Activated B cell treated with CpG ODN at 0.5 μM for 24 hours (primary cell): ENCODE results near the gene USP4. TPM values are rescaled to one million over a fixed set of nuclear protein-coding genes. Genes with fewer than 3 reads are reported as not detected.
A peak's percentile ranks its signal among the peaks of the same experiment; 100 is the strongest.

Source experiments
- ATAC-seq: fragments of 200-7000 bp; cut with Tn5 transposase; one replicate; pipeline ENCODE4 v1.10.0; 2021; ENCODE audit warnings: low read depth, mild to moderate bottlenecking, moderate library complexity
- CTCF ChIA-PET: fragments of 350-600 bp; sonication (Branson Sonifier 250); formaldehyde crosslinking; loops from one replicate; lab custom pipeline; 2021; ENCODE audit warnings: antibody characterized with exemption; lab: Charles Lee
- POLR2A ChIA-PET: fragments of 350-600 bp; sonication (Branson Sonifier 250); formaldehyde crosslinking; loops from one replicate; lab custom pipeline; 2021; ENCODE audit warnings: antibody characterized with exemption; lab: Charles Lee
- DNase-seq: peaks from one replicate; pipeline ENCODE4 v3.0.0; 2022
- H3K27ac Mint-ChIP-seq: one replicate; pipeline ENCODE4 v1.8.0; 2020; ENCODE audit warnings: mixed read lengths
- H3K27me3 Mint-ChIP-seq: one replicate; pipeline ENCODE4 v1.8.0; 2021; ENCODE audit warnings: mixed read lengths
- H3K36me3 Mint-ChIP-seq: one replicate; pipeline ENCODE4 v1.8.0; 2021; ENCODE audit warnings: low read depth, mixed read lengths
- H3K4me1 Mint-ChIP-seq: one replicate; pipeline ENCODE4 v1.8.0; 2021; ENCODE audit warnings: mixed read lengths
- H3K4me3 Mint-ChIP-seq: one replicate; pipeline ENCODE4 v1.8.0; 2020; ENCODE audit warnings: mild to moderate bottlenecking, mixed read lengths
- H3K9me3 Mint-ChIP-seq: one replicate; pipeline ENCODE4 v1.8.0; 2020; ENCODE audit warnings: mixed read lengths
- intact Hi-C: fragments of 100-400 bp; cut with micrococcal nuclease; formaldehyde crosslinking; loops from one replicate; pipeline ENCODE4 v1.15.1; 2024
- total RNA-seq: library from RNA; stranded (reverse); gene quantifications from 2 replicates; pipeline ENCODE4 v1.2.3, GENCODE V29; 2022
- TF ChIP-seq, protein P1 (sequence below): fragments of 200-600 bp; IDR thresholded peaks from one replicate; pipeline ENCODE4 v1.8.0; 2022; ENCODE audit warnings: antibody characterized with exemption, mild to moderate bottlenecking

USP4 gene
- total RNA-seq, 1 donor from 2014 or later, result 115 TPM

DNA sequence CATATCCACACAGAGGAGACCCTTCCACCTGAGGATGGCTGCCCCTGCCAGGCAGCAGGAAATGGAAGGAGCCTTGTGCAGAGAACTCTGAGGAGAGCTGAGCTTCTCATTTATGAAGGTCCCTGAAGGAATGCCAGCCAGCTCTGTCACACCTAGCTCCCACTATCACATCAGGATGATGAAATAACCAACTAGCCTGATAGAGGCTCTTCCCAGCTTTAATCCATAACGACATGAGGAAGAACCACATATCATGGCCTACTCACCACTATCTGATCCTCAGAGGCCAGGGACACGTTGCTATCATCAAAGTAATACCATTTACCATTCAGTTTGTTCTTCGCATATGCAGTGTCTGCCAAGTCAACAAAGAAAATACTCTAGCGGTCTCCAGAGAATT is 61.3 kb downstream of the USP4 start:
- Mint-ChIP-seq H3K27ac (peak overlapping the region; percentile 92), H3K36me3 (peaks cover 42% of the 10 kb centered on the region), H3K9me3 (no peaks in the 10 kb centered on the region), H3K27me3 (no peaks in the 10 kb centered on the region), H3K4me1 (peaks cover 20% of the 10 kb centered on the region), H3K4me3 (no peak overlapping the region)
- ATAC-seq (no peak), DNase-seq (no peak)
- intact Hi-C loops, result no loop called here
- TF ChIP-seq, protein P1, sequence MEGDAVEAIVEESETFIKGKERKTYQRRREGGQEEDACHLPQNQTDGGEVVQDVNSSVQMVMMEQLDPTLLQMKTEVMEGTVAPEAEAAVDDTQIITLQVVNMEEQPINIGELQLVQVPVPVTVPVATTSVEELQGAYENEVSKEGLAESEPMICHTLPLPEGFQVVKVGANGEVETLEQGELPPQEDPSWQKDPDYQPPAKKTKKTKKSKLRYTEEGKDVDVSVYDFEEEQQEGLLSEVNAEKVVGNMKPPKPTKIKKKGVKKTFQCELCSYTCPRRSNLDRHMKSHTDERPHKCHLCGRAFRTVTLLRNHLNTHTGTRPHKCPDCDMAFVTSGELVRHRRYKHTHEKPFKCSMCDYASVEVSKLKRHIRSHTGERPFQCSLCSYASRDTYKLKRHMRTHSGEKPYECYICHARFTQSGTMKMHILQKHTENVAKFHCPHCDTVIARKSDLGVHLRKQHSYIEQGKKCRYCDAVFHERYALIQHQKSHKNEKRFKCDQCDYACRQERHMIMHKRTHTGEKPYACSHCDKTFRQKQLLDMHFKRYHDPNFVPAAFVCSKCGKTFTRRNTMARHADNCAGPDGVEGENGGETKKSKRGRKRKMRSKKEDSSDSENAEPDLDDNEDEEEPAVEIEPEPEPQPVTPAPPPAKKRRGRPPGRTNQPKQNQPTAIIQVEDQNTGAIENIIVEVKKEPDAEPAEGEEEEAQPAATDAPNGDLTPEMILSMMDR, result no peak
- ChIA-PET POLR2A (interaction anchor here (0.5 to 2.2 kb wide), 5 partner anchors 27 to 185 kb away, joined by 3 to 8 read pairs (median 5); partner anchors contain the start of gene QRICH1), CTCF (no interaction called here)

DNA sequence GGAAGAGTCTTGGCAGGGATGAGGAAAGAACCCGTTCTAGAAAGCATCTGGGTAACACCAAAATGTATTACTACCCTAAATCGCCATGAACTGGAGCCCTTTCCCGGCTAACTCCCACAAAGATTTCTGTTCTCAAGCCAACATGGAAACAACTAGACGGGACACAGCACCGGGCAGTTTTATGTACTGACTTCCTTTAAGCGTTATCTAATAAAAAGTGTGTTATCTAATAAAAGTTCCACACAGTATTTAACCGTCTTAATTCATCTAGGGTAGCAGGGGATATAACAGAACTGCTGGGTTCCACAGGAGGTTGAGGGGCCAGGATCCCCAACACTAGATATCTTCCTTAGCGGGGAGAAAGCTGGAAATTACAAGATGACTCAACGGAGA is 62.5 kb downstream of the USP4 start:
- peaks cover 20% of the 10 kb centered on the region for H3K4me1 Mint-ChIP-seq
- H3K4me3 Mint-ChIP-seq, result peak overlapping the region; percentile 89
- no peak for DNase-seq
- POLR2A ChIA-PET, result interaction anchor here (0.6 to 2.2 kb wide), 3 partner anchors 61 to 184 kb away, joined by 4 to 8 read pairs (median 6); partner anchors contain the start of genes QRICH1 and USP4
- H3K9me3 Mint-ChIP-seq, result no peaks in the 10 kb centered on the region
- TF ChIP-seq, protein P1, result no peak
- no peaks in the 10 kb centered on the region for H3K27me3 Mint-ChIP-seq
- H3K36me3 Mint-ChIP-seq, result peaks cover 34% of the 10 kb centered on the region
- H3K27ac Mint-ChIP-seq, result peak overlapping the region; percentile 92
- intact Hi-C loops, result loop anchor here (2.0 kb wide), 1 partner anchor 107 kb away; the partner anchor contains the start of gene KLHDC8B
- CTCF ChIA-PET, result no interaction called here
- no peak for ATAC-seq

DNA sequence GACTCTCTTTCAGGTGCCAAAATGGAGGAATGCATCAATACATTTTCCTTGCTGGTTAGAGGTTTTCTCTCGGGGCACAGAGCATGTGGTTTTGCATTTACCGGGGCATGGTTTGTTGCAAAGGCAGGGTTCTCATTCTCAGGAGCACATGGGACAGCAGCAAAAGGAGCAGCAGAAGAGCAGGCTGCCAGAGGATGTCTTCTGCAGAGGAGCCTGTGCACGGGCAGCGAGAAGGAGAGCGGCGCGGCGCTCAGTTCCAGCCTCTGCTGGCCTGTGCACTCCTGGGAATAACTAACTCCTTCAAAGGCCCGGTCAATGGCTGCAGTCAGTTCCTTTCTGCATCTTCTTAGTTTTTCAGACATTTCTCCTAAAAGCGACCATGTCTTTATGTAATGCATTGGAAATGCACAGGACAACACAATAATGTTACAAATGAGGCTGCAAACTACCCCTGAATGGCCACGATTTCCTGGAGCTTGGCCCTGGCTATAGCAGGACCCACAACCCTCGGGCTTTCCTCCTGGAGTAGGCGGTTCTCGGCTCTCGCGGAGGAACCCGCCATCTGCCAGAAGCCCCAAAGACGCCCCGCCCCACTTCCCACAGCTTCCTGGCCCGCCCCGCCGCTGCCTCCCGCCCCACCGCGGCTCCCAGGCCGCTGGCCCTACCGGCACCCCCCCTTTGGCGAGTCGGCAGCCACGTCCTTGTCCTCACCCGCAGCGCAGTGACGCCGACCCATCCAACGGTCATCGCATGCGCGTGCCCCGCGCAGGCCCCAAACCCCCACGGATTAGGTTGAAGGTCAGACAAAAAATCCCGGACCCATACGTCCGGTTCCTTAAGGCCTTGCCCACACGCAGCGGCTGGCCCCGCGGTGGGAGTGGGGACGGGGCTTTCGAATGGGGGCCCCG is 63.1 kb downstream of the USP4 start, which contains the start of gene C3orf62:
C3orf62 (minus strand) TSS at position 758 of the 908 bp plus-strand sequence; CDS start at position 398, 360 bp downstream.
- peak; percentile 61 for DNase-seq
- Mint-ChIP-seq H3K27ac (peak within 1 kb of the TSS; percentile 92), H3K4me3 (peak within 1 kb of the TSS; percentile 89), H3K4me1 (peaks cover 20% of the 10 kb centered on the region), H3K9me3 (no peaks in the 10 kb centered on the region), H3K36me3 (peaks cover 30% of the 10 kb centered on the region), H3K27me3 (no peaks in the 10 kb centered on the region)
- peak; percentile 94 for ATAC-seq
- ChIA-PET CTCF (no interaction called here), POLR2A (interaction anchor here (1.0 to 2.2 kb wide), 3 partner anchors 63 to 183 kb away, joined by 3 to 8 read pairs (median 4); partner anchors contain the start of genes QRICH1 and USP4)
- intact Hi-C loops, result loop anchor here (2.0 kb wide), 1 partner anchor 106 kb away; the partner anchor contains the start of gene KLHDC8B
- TF ChIP-seq, protein P1, result no peak

- ATAC-seq, result no peak
- H3K4me1 Mint-ChIP-seq, result peaks cover 20% of the 10 kb centered on the region
- DNase-seq, result no peak
- CTCF ChIA-PET, result no interaction called here
- peaks cover 23% of the 10 kb centered on the region for H3K36me3 Mint-ChIP-seq
- TF ChIP-seq, protein P1, result no peak
- POLR2A ChIA-PET, result no interaction called here
- H3K9me3 Mint-ChIP-seq, result no peaks in the 10 kb centered on the region
- no peaks in the 10 kb centered on the region for H3K27me3 Mint-ChIP-seq
- H3K27ac Mint-ChIP-seq, result no peak overlapping the region
- no peak overlapping the region for H3K4me3 Mint-ChIP-seq
- intact Hi-C loops, result no loop called here
Observed at GRCh38 chr3:49273825-49274532, 65.9 kb downstream of the USP4 start.
